Coronary artery (tissue), 2 donors: ENCODE results near the gene EGFLAM.

Source experiments
- DNase-seq: peaks from one replicate; pipeline ENCODE4 v3.0.0-alpha.2; 2017; ENCODE audit warnings: low spot score
- H3K27ac ChIP-seq, 2 donors: fragments of 200-600 bp; sonication (generic); one replicate each; pipeline ENCODE4 v1.5.1; 2016 to 2019
- H3K4me3 ChIP-seq: fragments of 200-600 bp; sonication (generic); 2 replicates; pipeline ENCODE4 v1.5.1; 2016; ENCODE audit warnings: mild to moderate bottlenecking, moderate library complexity
- CTCF ChIP-seq: fragments of 200-600 bp; sonication (generic); IDR thresholded peaks from one replicate; pipeline ENCODE4 v1.5.1; 2019; ENCODE audit warnings: antibody characterized with exemption

Gene EGFLAM

GRCh38 chr5:38258319-38259061 lies at the start of gene EGFLAM:
Gene EGFLAM (plus strand): TSS chr5:38258559. CDS start chr5:38258755, 196 bp downstream.
- no peak for DNase-seq
- no peak within 1 kb of the TSS for H3K27ac ChIP-seq

GRCh38 chr5:38208782-38209378 lies 49.5 kb upstream of the EGFLAM start:
- no peak for DNase-seq
- Histone ChIP-seq H3K4me3 (no peak overlapping the region), H3K27ac (no peak overlapping the region)
- TF ChIP-seq CTCF = no peak

More at GRCh38 chr5:38258319-38259061, at the start of gene EGFLAM:
- H3K4me3 ChIP-seq = peak within 1 kb of the TSS; percentile 67
- TF ChIP-seq CTCF = no peak

- no peak for DNase-seq
- no peak for TF ChIP-seq CTCF
- Histone ChIP-seq H3K27ac (no peak overlapping the region), H3K4me3 (no peak overlapping the region)
Observed at GRCh38 chr5:38210676-38211353, 47.5 kb upstream of the EGFLAM start.

- TF ChIP-seq CTCF = no peak
- Histone ChIP-seq H3K27ac (no peak overlapping the region), H3K4me3 (no peak overlapping the region)
- no peak for DNase-seq
Observed at GRCh38 chr5:38211354-38211710, 47.0 kb upstream of the EGFLAM start.

GRCh38 chr5:38212307-38212706 lies 46.1 kb upstream of the EGFLAM start:
- TF ChIP-seq CTCF = no peak
- no peak for DNase-seq
- Histone ChIP-seq H3K4me3 (no peak overlapping the region), H3K27ac (no peak overlapping the region)

- Histone ChIP-seq H3K27ac (no peak overlapping the region), H3K4me3 (no peak overlapping the region)
- no peak for DNase-seq
- TF ChIP-seq CTCF = no peak
Observed at GRCh38 chr5:38226091-38226490, 32.3 kb upstream of the EGFLAM start.
